HepG2 (cell line): ENCODE measurements around the gene MBNL3. TPM values are rescaled to one million over a fixed set of nuclear protein-coding genes. Genes with fewer than 3 reads are reported as not detected.

Experiments
- ASH2L ChIP-seq: fragments of 300-600, 200-600 bp; sonication (generic); IDR thresholded peaks from 2 replicates; pipeline ENCODE4 v1.7.0; 2017; ENCODE audit warnings: low read depth, mild to moderate bottlenecking, moderate library complexity, mixed read lengths, low read length; ENCODE audit not compliant: insufficient read length
- CHCHD3 ChIP-seq: sonication (generic); formaldehyde crosslinking; IDR thresholded peaks from 2 replicates; pipeline ENCODE4 v1.8.0; 2022; ENCODE audit warnings: mild to moderate bottlenecking, missing genetic modification reagents, moderate library complexity
- GATAD2A ChIP-seq: IDR thresholded peaks from 2 replicates; pipeline ENCODE4 v1.6.1; 2016
- KDM5B ChIP-seq: sonication (generic); formaldehyde crosslinking; IDR thresholded peaks from 2 replicates; pipeline ENCODE4 v1.4.0; 2020; ENCODE audit warnings: missing genetic modification reagents, mild to moderate bottlenecking, borderline replicate concordance
- PAX8 ChIP-seq: sonication (generic); formaldehyde crosslinking; IDR thresholded peaks from 2 replicates; pipeline ENCODE4 v1.8.0; 2022; ENCODE audit warnings: mild to moderate bottlenecking, missing genetic modification reagents, borderline replicate concordance
- RBM22 ChIP-seq: fragments of 200-400 bp; formaldehyde crosslinking; optimal IDR thresholded peaks from 2 replicates; pipeline ENCODE3; 2017; ENCODE audit warnings: mild to moderate bottlenecking, low read length, moderate library complexity
- SAP130 ChIP-seq: IDR thresholded peaks from 2 replicates; pipeline ENCODE4 v1.6.1; 2016; ENCODE audit warnings: low read depth
- YEATS4 ChIP-seq: sonication (generic); formaldehyde crosslinking; IDR thresholded peaks from 2 replicates; pipeline ENCODE4 v1.4.0; 2020; ENCODE audit warnings: missing genetic modification reagents, borderline replicate concordance
- YY1 ChIP-seq: IDR thresholded peaks from 2 replicates; pipeline ENCODE4 v1.6.1; 2011; ENCODE audit warnings: low read length, low read depth, moderate library complexity, mild to moderate bottlenecking; ENCODE audit not compliant: insufficient read depth, insufficient replicate concordance
- ZBTB7B ChIP-seq: sonication (generic); formaldehyde crosslinking; IDR thresholded peaks from 2 replicates; pipeline ENCODE4 v1.4.0; 2020; ENCODE audit warnings: missing genetic modification reagents
- ZFP36L2 ChIP-seq: sonication (generic); formaldehyde crosslinking; IDR thresholded peaks from 2 replicates; pipeline ENCODE4 v1.4.0; 2020; ENCODE audit warnings: missing genetic modification reagents
- ZMYM4 ChIP-seq: sonication (generic); formaldehyde crosslinking; IDR thresholded peaks from 2 replicates; pipeline ENCODE4 v1.8.1; 2023; ENCODE audit warnings: mild to moderate bottlenecking, missing genetic modification reagents
- ZNF121 ChIP-seq: sonication (generic); formaldehyde crosslinking; IDR thresholded peaks from 2 replicates; pipeline ENCODE4 v1.5.0; 2020; ENCODE audit warnings: mild to moderate bottlenecking, missing genetic modification reagents
- ZNF260 ChIP-seq: sonication (generic); formaldehyde crosslinking; IDR thresholded peaks from 2 replicates; pipeline ENCODE4 v1.4.0; 2020; ENCODE audit warnings: missing genetic modification reagents, low read depth, mild to moderate bottlenecking, borderline replicate concordance
- ZNF354B ChIP-seq: sonication (generic); formaldehyde crosslinking; IDR thresholded peaks from 2 replicates; pipeline ENCODE4 v1.8.0; 2022; ENCODE audit warnings: mild to moderate bottlenecking, missing genetic modification reagents
- ZNF619 ChIP-seq: sonication (generic); formaldehyde crosslinking; IDR thresholded peaks from 2 replicates; pipeline ENCODE4 v1.4.0; 2020; ENCODE audit warnings: mild to moderate bottlenecking, missing genetic modification reagents
- ZNF7 ChIP-seq: IDR thresholded peaks from 2 replicates; pipeline ENCODE4 v1.6.1; 2016; ENCODE audit warnings: missing biosample characterization, missing genetic modification reagents
- ZNF766 ChIP-seq: sonication (generic); formaldehyde crosslinking; IDR thresholded peaks from 2 replicates; pipeline ENCODE4 v1.5.0; 2020; ENCODE audit warnings: missing genetic modification reagents, borderline replicate concordance
- ZNF773 ChIP-seq: sonication (generic); formaldehyde crosslinking; IDR thresholded peaks from 2 replicates; pipeline ENCODE4 v1.4.0; 2020; ENCODE audit warnings: missing genetic modification reagents, borderline replicate concordance
- polyA plus RNA-seq, 8 experiments: library from polyadenylated mRNA; depleted of rRNA in 3 of 8; stranded (reverse) in 7 of 8; unstranded in 1 of 8; fragments of >200 nt; fragmentation: Illumina TruSeq in 4 of 8; extraction: Trizol in 4 of 8; gene quantifications; 2 replicates each; pipeline versions ENCODE4 v1.2.1 to v1.2.3, GENCODE V29; 2011 to 2016; ENCODE audit warnings: low read depth in 4 of 8, missing spikeins in 1 of 8, mixed read lengths in 1 of 8; ENCODE audit not compliant: insufficient read depth in 1 of 8
- total RNA-seq, 5 experiments: library from RNA; depleted of rRNA; stranded (reverse); fragments of >200 nt; fragmentation: Illumina TruSeq; extraction: Trizol; gene quantifications; 2 replicates each; pipeline ENCODE4 v1.2.3, GENCODE V29; 2016; ENCODE audit warnings: low read depth in 1 of 5
- TF ChIP-seq, protein P1 (sequence below): sonication (generic); formaldehyde crosslinking; IDR thresholded peaks from 2 replicates; pipeline ENCODE4 v1.8.1; 2023; ENCODE audit warnings: missing genetic modification reagents, mild to moderate bottlenecking, borderline replicate concordance
- TF ChIP-seq, protein P2 (sequence below): sonication (generic); formaldehyde crosslinking; conservative IDR thresholded peaks from 2 replicates; pipeline ENCODE4 v1.4.0; 2020; ENCODE audit warnings: mild to moderate bottlenecking, missing genetic modification reagents, moderate library complexity
- TF ChIP-seq, protein P3 (sequence below): sonication (generic); formaldehyde crosslinking; IDR thresholded peaks from 2 replicates; pipeline ENCODE4 v1.4.0; 2020; ENCODE audit warnings: mild to moderate bottlenecking, missing genetic modification reagents
- TF ChIP-seq, protein P4 (sequence below): sonication (generic); formaldehyde crosslinking; IDR thresholded peaks from 2 replicates; pipeline ENCODE4 v1.5.0; 2020; ENCODE audit warnings: mild to moderate bottlenecking, missing genetic modification reagents

MBNL3 gene
- total and polyA plus RNA-seq, 2 of the 13 experiments (the other 11 are each of a cell fraction or from before 2014, with no cell fraction given): 155 to 257 TPM

DNA sequence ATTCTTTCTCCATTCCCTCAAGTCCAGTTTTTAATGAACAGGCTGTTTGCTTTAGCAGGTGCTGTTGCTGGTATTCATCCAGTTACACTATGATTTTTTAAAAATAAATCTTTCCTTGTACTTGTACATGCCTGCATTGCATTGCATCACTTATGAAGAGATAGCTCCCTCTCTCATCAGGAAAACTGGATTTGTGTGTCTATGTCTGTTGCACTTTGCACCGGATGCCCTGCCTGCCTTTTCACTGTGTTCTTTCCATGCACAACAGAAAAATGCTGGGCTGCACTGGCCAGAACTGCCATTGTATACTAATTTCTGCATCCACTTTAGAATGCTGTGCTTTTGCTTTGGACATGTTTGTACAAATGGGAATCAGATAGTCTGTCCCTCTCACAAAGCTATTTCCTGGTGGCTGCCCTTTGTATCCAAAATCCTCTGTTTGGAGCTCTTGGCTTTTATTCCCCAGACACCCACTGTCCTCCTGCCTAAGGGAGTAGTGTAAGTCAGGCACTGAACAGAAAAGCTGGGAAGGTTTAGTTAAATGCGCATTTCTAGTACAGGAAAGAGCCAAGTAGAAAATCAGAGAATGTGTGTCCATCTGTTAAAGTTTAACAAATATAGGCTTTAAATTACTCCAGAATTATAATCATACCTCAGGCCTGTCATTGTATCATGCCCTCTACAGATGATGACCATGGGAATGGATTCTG lies 119.1 kb downstream of the MBNL3 start (continued):
- TF ChIP-seq, protein P1, sequence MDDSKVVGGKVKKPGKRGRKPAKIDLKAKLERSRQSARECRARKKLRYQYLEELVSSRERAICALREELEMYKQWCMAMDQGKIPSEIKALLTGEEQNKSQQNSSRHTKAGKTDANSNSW (CRISPR knock-in tag): no peak
- TF ChIP-seq CHCHD3 (CRISPR knock-in tag) (no peak), YEATS4 (CRISPR knock-in tag) (peak; percentile 42; the same call in 1 of the 2 replicates), KDM5B (CRISPR knock-in tag) (no peak), ZBTB7B (CRISPR knock-in tag) (no peak), ZNF121 (CRISPR knock-in tag) (peak; percentile 89), RBM22 (peak; percentile 97), ZFP36L2 (CRISPR knock-in tag) (no peak), ZNF260 (CRISPR knock-in tag) (no peak), ZNF619 (CRISPR knock-in tag) (no peak), ZMYM4 (peak; percentile 46; the same call in 1 of the 2 replicates), SAP130 (peak; percentile 50), ZNF766 (CRISPR knock-in tag) (no peak), YY1 (no peak), ZNF773 (CRISPR knock-in tag) (no peak), GATAD2A (peak; percentile 77), PAX8 (CRISPR knock-in tag) (no peak), ZNF7 (CRISPR knock-in tag) (peak; percentile 97), ASH2L (no peak), ZNF354B (CRISPR knock-in tag) (no peak)
- TF ChIP-seq, protein P2, sequence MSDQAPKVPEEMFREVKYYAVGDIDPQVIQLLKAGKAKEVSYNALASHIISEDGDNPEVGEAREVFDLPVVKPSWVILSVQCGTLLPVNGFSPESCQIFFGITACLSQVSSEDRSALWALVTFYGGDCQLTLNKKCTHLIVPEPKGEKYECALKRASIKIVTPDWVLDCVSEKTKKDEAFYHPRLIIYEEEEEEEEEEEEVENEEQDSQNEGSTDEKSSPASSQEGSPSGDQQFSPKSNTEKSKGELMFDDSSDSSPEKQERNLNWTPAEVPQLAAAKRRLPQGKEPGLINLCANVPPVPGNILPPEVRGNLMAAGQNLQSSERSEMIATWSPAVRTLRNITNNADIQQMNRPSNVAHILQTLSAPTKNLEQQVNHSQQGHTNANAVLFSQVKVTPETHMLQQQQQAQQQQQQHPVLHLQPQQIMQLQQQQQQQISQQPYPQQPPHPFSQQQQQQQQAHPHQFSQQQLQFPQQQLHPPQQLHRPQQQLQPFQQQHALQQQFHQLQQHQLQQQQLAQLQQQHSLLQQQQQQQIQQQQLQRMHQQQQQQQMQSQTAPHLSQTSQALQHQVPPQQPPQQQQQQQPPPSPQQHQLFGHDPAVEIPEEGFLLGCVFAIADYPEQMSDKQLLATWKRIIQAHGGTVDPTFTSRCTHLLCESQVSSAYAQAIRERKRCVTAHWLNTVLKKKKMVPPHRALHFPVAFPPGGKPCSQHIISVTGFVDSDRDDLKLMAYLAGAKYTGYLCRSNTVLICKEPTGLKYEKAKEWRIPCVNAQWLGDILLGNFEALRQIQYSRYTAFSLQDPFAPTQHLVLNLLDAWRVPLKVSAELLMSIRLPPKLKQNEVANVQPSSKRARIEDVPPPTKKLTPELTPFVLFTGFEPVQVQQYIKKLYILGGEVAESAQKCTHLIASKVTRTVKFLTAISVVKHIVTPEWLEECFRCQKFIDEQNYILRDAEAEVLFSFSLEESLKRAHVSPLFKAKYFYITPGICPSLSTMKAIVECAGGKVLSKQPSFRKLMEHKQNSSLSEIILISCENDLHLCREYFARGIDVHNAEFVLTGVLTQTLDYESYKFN (CRISPR knock-in tag): peak; percentile 82
- TF ChIP-seq, protein P3, sequence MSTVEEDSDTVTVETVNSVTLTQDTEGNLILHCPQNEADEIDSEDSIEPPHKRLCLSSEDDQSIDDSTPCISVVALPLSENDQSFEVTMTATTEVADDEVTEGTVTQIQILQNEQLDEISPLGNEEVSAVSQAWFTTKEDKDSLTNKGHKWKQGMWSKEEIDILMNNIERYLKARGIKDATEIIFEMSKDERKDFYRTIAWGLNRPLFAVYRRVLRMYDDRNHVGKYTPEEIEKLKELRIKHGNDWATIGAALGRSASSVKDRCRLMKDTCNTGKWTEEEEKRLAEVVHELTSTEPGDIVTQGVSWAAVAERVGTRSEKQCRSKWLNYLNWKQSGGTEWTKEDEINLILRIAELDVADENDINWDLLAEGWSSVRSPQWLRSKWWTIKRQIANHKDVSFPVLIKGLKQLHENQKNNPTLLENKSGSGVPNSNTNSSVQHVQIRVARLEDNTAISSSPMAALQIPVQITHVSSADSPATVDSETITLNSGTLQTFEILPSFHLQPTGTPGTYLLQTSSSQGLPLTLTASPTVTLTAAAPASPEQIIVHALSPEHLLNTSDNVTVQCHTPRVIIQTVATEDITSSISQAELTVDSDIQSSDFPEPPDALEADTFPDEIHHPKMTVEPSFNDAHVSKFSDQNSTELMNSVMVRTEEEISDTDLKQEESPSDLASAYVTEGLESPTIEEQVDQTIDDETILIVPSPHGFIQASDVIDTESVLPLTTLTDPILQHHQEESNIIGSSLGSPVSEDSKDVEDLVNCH (CRISPR knock-in tag): no peak
- TF ChIP-seq, protein P4, sequence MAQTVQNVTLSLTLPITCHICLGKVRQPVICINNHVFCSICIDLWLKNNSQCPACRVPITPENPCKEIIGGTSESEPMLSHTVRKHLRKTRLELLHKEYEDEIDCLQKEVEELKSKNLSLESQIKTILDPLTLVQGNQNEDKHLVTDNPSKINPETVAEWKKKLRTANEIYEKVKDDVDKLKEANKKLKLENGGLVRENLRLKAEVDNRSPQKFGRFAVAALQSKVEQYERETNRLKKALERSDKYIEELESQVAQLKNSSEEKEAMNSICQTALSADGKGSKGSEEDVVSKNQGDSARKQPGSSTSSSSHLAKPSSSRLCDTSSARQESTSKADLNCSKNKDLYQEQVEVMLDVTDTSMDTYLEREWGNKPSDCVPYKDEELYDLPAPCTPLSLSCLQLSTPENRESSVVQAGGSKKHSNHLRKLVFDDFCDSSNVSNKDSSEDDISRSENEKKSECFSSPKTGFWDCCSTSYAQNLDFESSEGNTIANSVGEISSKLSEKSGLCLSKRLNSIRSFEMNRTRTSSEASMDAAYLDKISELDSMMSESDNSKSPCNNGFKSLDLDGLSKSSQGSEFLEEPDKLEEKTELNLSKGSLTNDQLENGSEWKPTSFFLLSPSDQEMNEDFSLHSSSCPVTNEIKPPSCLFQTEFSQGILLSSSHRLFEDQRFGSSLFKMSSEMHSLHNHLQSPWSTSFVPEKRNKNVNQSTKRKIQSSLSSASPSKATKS (CRISPR knock-in tag): no peak
